ENCODE measurements around the gene APH1A. TPM values are rescaled to one million over a fixed set of nuclear protein-coding genes. Genes with fewer than 3 reads are reported as not detected.

APH1A gene
- total and polyA plus RNA-seq, 9 of the 15 experiments (the other 6 are each of a cell fraction or from before 2014, with no cell fraction given), result 5.6 to 123 (median 77.0) TPM

DNA sequence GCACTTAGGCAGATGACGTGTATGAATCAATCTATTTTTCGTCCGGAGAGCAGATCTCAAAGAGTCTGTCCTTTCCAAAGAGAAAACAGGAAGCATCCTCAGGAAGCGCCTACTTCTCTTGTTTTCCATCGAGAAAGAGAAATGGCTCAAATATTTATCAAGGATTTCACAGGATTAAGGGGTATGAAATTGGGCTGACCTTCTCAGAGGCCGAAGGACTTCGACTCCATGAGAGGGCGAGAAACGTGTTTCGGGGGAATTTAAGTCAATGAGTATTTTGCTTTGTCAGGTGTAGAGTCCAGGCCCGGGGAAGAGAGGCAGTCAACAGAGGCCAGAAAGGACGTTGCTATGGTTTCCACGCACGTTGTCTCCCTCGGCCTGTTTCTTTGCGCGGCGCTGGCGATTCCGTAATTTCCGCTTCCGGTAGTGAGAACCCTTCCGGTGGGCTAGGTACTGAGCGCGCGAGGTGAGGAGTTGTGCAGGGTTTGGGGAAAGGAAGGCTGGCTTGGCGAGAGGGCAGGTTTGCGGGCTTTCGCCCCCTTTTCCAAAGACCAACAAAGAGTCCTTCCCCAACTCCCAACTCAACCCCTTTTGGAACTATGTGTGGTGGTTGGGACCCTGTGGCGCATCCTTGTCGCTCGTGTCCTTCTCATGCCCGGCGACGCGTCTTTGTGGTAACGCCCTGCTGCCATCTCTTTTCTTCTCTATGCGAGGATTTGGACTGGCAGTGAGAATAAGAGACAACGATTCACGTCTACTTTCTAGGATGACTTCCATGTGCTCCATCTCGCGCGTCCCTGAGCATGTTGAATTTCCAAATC is 24.8 kb upstream of the APH1A start, which contains the start of gene MRPS21 (continued):
- TF ChIP-seq SAP30 (IDR thresholded peaks at IDR 0.05; ENCODE audit: borderline replicate concordance, insufficient read depth, low read depth, low read length, poor library complexity, severe bottlenecking) (peak; percentile 87), NR1H2 (CRISPR knock-in tag; IDR thresholded peaks at IDR 0.05) (no peak), RBM14 (IDR thresholded peaks at IDR 0.05; ENCODE audit: borderline replicate concordance, insufficient read depth, low read depth, low read length) (no peak), DIDO1 (tag; IDR thresholded peaks at IDR 0.05; ENCODE audit: low read depth) (no peak), NCOA4 (IDR thresholded peaks at IDR 0.05; ENCODE audit: partially characterized antibody) (no peak), NFE2 (IDR thresholded peaks at IDR 0.05; ENCODE audit: low read depth) (peak; percentile 52; the same call in 1 of the 2 replicates), RNF219 (CRISPR knock-in tag; IDR thresholded peaks at IDR 0.05) (no peak), ZNF76 (CRISPR knock-in tag; IDR thresholded peaks at IDR 0.05; ENCODE audit: borderline replicate concordance) (no peak), ZKSCAN3 (CRISPR knock-in tag; IDR thresholded peaks at IDR 0.05) (no peak), ARID1B (IDR thresholded peaks at IDR 0.05) (no peak), FUS (optimal IDR thresholded peaks at IDR 0.05; ENCODE audit: low read depth, low read length) (no peak), ZNF408 (CRISPR knock-in tag; IDR thresholded peaks at IDR 0.05; ENCODE audit: low read depth) (no peak), LEF1 (IDR thresholded peaks at IDR 0.05) (peak; percentile 14; the same call in 1 of the 2 replicates), NELFE (IDR thresholded peaks at IDR 0.05; ENCODE audit: insufficient read depth, insufficient read length) (no peak), POLR3A (IDR thresholded peaks at IDR 0.05; ENCODE audit: borderline replicate concordance, extremely low read depth, insufficient read depth, insufficient read length) (no peak), IRF1 (CRISPR knock-in tag; IDR thresholded peaks at IDR 0.05; ENCODE audit: borderline replicate concordance) (no peak), ZNF140 (CRISPR knock-in tag; IDR thresholded peaks at IDR 0.05) (no peak), TCF7L2 (IDR thresholded peaks at IDR 0.05; ENCODE audit: low read depth, low read length) (no peak)
- TF ChIP-seq, protein P1, sequence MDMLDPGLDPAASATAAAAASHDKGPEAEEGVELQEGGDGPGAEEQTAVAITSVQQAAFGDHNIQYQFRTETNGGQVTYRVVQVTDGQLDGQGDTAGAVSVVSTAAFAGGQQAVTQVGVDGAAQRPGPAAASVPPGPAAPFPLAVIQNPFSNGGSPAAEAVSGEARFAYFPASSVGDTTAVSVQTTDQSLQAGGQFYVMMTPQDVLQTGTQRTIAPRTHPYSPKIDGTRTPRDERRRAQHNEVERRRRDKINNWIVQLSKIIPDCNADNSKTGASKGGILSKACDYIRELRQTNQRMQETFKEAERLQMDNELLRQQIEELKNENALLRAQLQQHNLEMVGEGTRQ (CRISPR knock-in tag; IDR thresholded peaks at IDR 0.05), result no peak
- TF ChIP-seq, protein P2, sequence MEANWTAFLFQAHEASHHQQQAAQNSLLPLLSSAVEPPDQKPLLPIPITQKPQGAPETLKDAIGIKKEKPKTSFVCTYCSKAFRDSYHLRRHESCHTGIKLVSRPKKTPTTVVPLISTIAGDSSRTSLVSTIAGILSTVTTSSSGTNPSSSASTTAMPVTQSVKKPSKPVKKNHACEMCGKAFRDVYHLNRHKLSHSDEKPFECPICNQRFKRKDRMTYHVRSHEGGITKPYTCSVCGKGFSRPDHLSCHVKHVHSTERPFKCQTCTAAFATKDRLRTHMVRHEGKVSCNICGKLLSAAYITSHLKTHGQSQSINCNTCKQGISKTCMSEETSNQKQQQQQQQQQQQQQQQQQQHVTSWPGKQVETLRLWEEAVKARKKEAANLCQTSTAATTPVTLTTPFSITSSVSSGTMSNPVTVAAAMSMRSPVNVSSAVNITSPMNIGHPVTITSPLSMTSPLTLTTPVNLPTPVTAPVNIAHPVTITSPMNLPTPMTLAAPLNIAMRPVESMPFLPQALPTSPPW (CRISPR knock-in tag; IDR thresholded peaks at IDR 0.05), result 0 out of 2 replicates have a peak, but pooled peaks have one; percentile 7
- TF ChIP-seq, protein P3, sequence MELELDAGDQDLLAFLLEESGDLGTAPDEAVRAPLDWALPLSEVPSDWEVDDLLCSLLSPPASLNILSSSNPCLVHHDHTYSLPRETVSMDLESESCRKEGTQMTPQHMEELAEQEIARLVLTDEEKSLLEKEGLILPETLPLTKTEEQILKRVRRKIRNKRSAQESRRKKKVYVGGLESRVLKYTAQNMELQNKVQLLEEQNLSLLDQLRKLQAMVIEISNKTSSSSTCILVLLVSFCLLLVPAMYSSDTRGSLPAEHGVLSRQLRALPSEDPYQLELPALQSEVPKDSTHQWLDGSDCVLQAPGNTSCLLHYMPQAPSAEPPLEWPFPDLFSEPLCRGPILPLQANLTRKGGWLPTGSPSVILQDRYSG (tag; conservative IDR thresholded peaks at IDR 0.05; ENCODE audit: low read depth), result peak; percentile 78; the same call in 1 of the 2 replicates

Data from K562 (cell line).